ENCODE data around the gene CORO7. TPM values are rescaled to one million over a fixed set of nuclear protein-coding genes. Genes with fewer than 3 reads are reported as not detected.

CORO7 gene
- total RNA-seq, 4 donors from 2014 or later = 46.8 to 330 (median 58.1) TPM

DNA sequence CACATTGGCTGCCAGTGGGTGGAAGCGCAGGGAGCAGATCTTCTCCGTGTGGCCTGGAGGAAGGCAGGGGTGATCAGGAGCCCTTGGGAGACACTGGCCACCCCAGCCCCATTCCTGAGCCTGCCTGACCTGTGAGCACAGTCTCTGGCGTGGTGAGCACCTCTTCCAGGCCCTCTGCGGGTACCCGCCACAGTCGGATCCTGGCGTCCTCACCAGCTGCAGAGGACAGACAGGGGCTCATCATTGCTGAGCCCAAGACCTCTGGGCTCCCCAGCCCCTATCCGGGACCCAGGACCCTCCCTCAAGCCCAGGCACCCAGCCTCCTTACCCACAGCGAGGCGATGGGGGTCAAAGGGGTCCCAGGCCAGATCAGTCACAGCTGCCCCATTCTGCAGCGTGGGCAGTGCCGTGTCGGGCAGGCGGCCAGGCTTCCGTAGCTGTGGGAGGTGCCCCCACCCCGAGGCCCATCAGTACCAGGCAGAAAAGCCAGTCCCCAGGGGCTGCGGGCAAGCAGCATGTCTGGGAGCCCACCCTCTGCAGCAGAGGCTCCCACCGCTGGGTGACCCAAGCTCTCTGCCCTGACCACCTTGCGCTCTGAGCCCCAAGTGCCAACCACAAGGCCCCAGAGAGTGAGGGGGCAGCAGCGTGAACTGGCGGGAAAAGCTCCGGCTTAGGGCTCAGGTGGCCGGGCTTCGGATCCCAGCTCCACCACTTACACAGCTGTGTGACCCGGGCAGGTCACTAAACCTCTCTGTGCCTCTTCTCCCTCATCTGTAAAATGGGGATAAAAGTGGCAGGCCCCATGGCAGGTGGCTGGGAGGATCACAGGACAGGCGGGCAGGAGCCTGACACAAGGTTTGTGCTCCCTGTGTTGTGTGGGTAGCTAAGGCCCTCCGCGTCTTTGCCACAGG lies 55.1 kb downstream of the CORO7 start:
- H3K36me3 ChIP-seq = peaks cover 0 to 11% (median 0%) of the 10 kb centered on the region in 4 donors
- no peaks in the 10 kb centered on the region for H3K27me3 ChIP-seq
- in situ Hi-C loops (cut with MboI; ENCODE audit: low pct_ligation_motif_present in 1 of 4, low pct_unique_long_range_greater_than_20kb in 1 of 4, low sequenced_read_pairs in 3 of 4) = loop anchor here in 1 of 4 donors (5.0 kb wide), 1 partner anchor 41 kb away; no protein-coding TSS in a partner anchor
- no peak for DNase-seq
- H3K4me3 ChIP-seq = no peak overlapping the region
- no peaks in the 10 kb centered on the region for H3K9me3 ChIP-seq
- H3K27ac ChIP-seq = no peak overlapping the region
- H3K4me1 ChIP-seq = no peaks in the 10 kb centered on the region
- intact Hi-C loops (cut with DNase I; ENCODE audit: low total_unique reads) = no loop called here
- TF ChIP-seq, protein P1, sequence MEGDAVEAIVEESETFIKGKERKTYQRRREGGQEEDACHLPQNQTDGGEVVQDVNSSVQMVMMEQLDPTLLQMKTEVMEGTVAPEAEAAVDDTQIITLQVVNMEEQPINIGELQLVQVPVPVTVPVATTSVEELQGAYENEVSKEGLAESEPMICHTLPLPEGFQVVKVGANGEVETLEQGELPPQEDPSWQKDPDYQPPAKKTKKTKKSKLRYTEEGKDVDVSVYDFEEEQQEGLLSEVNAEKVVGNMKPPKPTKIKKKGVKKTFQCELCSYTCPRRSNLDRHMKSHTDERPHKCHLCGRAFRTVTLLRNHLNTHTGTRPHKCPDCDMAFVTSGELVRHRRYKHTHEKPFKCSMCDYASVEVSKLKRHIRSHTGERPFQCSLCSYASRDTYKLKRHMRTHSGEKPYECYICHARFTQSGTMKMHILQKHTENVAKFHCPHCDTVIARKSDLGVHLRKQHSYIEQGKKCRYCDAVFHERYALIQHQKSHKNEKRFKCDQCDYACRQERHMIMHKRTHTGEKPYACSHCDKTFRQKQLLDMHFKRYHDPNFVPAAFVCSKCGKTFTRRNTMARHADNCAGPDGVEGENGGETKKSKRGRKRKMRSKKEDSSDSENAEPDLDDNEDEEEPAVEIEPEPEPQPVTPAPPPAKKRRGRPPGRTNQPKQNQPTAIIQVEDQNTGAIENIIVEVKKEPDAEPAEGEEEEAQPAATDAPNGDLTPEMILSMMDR (IDR thresholded peaks at IDR 0.05) = no peak
- TF ChIP-seq POLR2AphosphoS5 (IDR thresholded peaks at IDR 0.05) = no peak
- TF ChIP-seq EP300 (IDR thresholded peaks at IDR 0.05; ENCODE audit: low read depth) = no peak
- TF ChIP-seq POLR2A (IDR thresholded peaks at IDR 0.05) = no peak
- WGBS, 2 donors (ENCODE audit: low coverage in 1 of 2) = 97% methylated on average over 25 of the region's 28 CpGs; no CpG with 5 or more reads in 1 of the 2 donors

DNA sequence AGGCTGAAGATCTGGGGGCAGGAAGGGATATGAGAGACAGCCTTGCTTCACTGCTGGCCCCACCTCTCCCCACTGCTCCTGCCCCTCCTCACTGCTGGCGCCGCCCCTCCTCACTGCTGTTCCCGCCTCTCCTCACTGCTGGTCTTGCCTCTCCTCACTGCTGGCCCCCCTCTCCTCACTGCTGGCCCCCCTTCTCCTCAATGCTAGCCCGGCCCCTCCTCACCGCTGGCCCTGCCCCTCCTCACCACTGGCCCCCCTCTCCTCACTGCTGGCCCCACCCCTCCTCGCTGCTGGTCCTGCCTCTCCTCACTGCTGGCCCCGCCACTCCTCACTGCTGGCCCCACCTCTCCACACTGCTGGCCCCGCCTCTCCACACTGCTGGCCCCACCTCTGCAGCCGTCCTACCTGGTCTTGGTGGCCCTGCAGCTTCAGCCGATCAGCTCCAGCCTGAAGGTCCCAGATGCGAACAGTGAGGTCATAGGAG lies 55.8 kb downstream of the CORO7 start:
- TF ChIP-seq POLR2A (IDR thresholded peaks at IDR 0.05) (no peak), EP300 (IDR thresholded peaks at IDR 0.05; ENCODE audit: low read depth) (no peak), POLR2AphosphoS5 (IDR thresholded peaks at IDR 0.05) (no peak)
- TF ChIP-seq, protein P1 (IDR thresholded peaks at IDR 0.05) = no peak
- 88 to 100% methylated on average over 3 to 11 of the region's 11 CpGs for WGBS, 2 donors (ENCODE audit: low coverage in 1 of 2)
- no peak for DNase-seq
- no peak overlapping the region for H3K27ac ChIP-seq
- no peak overlapping the region for H3K4me3 ChIP-seq
- no peaks in the 10 kb centered on the region for H3K9me3 ChIP-seq
- peaks cover 0 to 11% (median 0%) of the 10 kb centered on the region in 4 donors for H3K36me3 ChIP-seq
- no peaks in the 10 kb centered on the region for H3K4me1 ChIP-seq
- no peaks in the 10 kb centered on the region for H3K27me3 ChIP-seq
- in situ Hi-C loops (cut with MboI; ENCODE audit: low pct_ligation_motif_present in 1 of 4, low pct_unique_long_range_greater_than_20kb in 1 of 4, low sequenced_read_pairs in 3 of 4) = loop anchor here in 1 of 4 donors (5.0 kb wide), 1 partner anchor 42 kb away; no protein-coding TSS in a partner anchor
- intact Hi-C loops (cut with DNase I; ENCODE audit: low total_unique reads) = no loop called here

DNA sequence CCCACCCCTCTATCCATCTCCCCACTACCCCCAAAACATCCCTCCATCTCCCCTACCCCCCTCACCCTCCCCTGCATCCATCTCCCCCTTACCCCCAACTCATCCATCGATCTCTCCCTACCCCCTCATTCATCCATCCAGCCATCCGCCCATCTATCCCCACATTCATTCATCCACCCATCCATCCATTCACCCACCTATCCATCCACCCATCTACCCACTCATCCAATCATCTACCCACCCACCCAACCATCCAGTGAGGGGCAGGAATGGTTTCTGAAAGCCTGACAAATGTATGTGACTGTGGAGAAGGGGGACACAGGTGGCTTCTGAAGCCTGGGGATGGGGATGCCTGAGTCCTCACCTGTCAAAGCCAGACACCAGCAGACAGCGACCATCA lies 56.5 kb downstream of the CORO7 start:
- TF ChIP-seq, protein P1 (IDR thresholded peaks at IDR 0.05) = no peak
- TF ChIP-seq POLR2A (IDR thresholded peaks at IDR 0.05) (no peak), POLR2AphosphoS5 (IDR thresholded peaks at IDR 0.05) (no peak), EP300 (IDR thresholded peaks at IDR 0.05; ENCODE audit: low read depth) (no peak)
- in situ Hi-C loops (cut with MboI; ENCODE audit: low pct_ligation_motif_present in 1 of 4, low pct_unique_long_range_greater_than_20kb in 1 of 4, low sequenced_read_pairs in 3 of 4) = loop anchor here in 3 of 4 donors (5.0 to 10.0 kb wide), 3 partner anchors 42 to 55 kb away; partner anchors contain the start of gene CORO7 (in 1 of the 3)
- Histone ChIP-seq H3K36me3 (peaks cover 0 to 11% (median 0%) of the 10 kb centered on the region in 4 donors), H3K9me3 (no peaks in the 10 kb centered on the region), H3K4me1 (no peaks in the 10 kb centered on the region), H3K4me3 (no peak overlapping the region), H3K27me3 (no peaks in the 10 kb centered on the region), H3K27ac (no peak overlapping the region)
- intact Hi-C loops (cut with DNase I; ENCODE audit: low total_unique reads) = loop anchor here (1.0 to 10.0 kb wide), 2 partner anchors 42 to 735 kb away; partner anchors contain the start of gene EEF2KMT
- WGBS, 2 donors (ENCODE audit: low coverage in 1 of 2) = 88 to 90% methylated on average over 2 to 3 of the region's 3 CpGs
- no peak for DNase-seq

Data from transverse colon (tissue), 4 donors.